Lower leg skin (tissue), 3 donors: ENCODE results near the gene EFCAB11.

ENCODE experiments used
- CTCF ChIP-seq, 3 donors: fragments of 450-650 bp; IDR thresholded peaks; one replicate each; pipeline ENCODE4 v1.5.1; 2016; ENCODE audit warnings: antibody characterized with exemption in 3 of 3, mild to moderate bottlenecking in 3 of 3, moderate library complexity in 2 of 3
- POLR2A ChIP-seq, 2 donors: fragments of 450-650 bp; IDR thresholded peaks; one replicate each; pipeline ENCODE4 v1.6.1; 2016 to 2017; ENCODE audit warnings: antibody characterized with exemption in 2 of 2, mild to moderate bottlenecking in 1 of 2, moderate library complexity in 1 of 2

- no peak for TF ChIP-seq CTCF (IDR thresholded peaks at IDR 0.05)
- no peak for TF ChIP-seq POLR2A (IDR thresholded peaks at IDR 0.05)
Measured at GRCh38 chr14:89958966-89959365, 4.4 kb upstream of the EFCAB11 start.
